ENCODE measurements around the gene TNIK.

TNIK gene

DNA sequence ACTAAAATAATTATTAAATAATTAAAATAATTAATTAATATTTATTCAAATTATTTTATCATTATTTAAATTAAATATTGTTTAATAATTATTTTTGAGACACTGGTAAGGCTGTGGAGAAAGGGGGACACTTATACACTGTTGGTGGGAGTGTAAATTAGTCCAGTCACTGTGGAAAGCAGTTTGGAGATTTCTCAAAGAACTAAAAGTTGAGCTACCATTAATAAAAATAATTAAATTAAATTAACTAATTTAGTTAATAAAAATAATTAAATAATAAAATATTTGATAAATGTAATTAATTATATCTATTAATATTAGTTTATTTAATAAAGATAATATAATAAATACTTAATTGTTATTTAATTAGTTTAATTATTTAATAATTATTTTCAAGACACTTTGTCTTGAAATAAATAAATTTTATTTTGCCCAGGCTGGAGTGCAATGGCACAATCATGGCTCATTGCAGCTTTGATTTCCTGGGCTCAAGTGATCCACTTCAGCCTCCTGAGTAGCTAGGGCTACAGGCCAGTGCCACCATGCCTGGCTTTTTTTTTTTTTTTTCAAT, 16.4 kb upstream of the TNIK start:
- DNase-seq (ENCODE audit: low spot score), result no peak
- in situ Hi-C loops (cut with MboI; ENCODE audit: low pct_unique_long_range_greater_than_20kb, low sequenced_read_pairs, unreplicated experiment), result no loop called here
- TF ChIP-seq, protein P1, sequence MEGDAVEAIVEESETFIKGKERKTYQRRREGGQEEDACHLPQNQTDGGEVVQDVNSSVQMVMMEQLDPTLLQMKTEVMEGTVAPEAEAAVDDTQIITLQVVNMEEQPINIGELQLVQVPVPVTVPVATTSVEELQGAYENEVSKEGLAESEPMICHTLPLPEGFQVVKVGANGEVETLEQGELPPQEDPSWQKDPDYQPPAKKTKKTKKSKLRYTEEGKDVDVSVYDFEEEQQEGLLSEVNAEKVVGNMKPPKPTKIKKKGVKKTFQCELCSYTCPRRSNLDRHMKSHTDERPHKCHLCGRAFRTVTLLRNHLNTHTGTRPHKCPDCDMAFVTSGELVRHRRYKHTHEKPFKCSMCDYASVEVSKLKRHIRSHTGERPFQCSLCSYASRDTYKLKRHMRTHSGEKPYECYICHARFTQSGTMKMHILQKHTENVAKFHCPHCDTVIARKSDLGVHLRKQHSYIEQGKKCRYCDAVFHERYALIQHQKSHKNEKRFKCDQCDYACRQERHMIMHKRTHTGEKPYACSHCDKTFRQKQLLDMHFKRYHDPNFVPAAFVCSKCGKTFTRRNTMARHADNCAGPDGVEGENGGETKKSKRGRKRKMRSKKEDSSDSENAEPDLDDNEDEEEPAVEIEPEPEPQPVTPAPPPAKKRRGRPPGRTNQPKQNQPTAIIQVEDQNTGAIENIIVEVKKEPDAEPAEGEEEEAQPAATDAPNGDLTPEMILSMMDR (IDR thresholded peaks at IDR 0.05; ENCODE audit: extremely low read depth, insufficient read depth, missing control alignments), result no peak

- in situ Hi-C loops (cut with MboI; ENCODE audit: low pct_unique_long_range_greater_than_20kb, low sequenced_read_pairs, unreplicated experiment), result no loop called here
- DNase-seq (ENCODE audit: low spot score), result no peak
- TF ChIP-seq, protein P1 (IDR thresholded peaks at IDR 0.05; ENCODE audit: extremely low read depth, insufficient read depth, missing control alignments), result no peak
Observed at GRCh38 chr3:171472552-171472951, 12.3 kb upstream of the TNIK start.

GRCh38 chr3:171470714-171471227, 10.6 kb upstream of the TNIK start:
- in situ Hi-C loops (cut with MboI; ENCODE audit: low pct_unique_long_range_greater_than_20kb, low sequenced_read_pairs, unreplicated experiment), result no loop called here
- TF ChIP-seq, protein P1 (IDR thresholded peaks at IDR 0.05; ENCODE audit: extremely low read depth, insufficient read depth, missing control alignments), result no peak
- no peak for DNase-seq (ENCODE audit: low spot score)

- TF ChIP-seq, protein P1 (IDR thresholded peaks at IDR 0.05; ENCODE audit: extremely low read depth, insufficient read depth, missing control alignments), result no peak
- in situ Hi-C loops (cut with MboI; ENCODE audit: low pct_unique_long_range_greater_than_20kb, low sequenced_read_pairs, unreplicated experiment), result no loop called here
- DNase-seq (ENCODE audit: low spot score), result no peak
Observed at GRCh38 chr3:171469376-171469775, 9.2 kb upstream of the TNIK start.

- in situ Hi-C loops (cut with MboI; ENCODE audit: low pct_unique_long_range_greater_than_20kb, low sequenced_read_pairs, unreplicated experiment), result no loop called here
- no peak for DNase-seq (ENCODE audit: low spot score)
- TF ChIP-seq, protein P1 (IDR thresholded peaks at IDR 0.05; ENCODE audit: extremely low read depth, insufficient read depth, missing control alignments), result no peak
Observed at GRCh38 chr3:171468296-171468906, 8.2 kb upstream of the TNIK start.

DNA sequence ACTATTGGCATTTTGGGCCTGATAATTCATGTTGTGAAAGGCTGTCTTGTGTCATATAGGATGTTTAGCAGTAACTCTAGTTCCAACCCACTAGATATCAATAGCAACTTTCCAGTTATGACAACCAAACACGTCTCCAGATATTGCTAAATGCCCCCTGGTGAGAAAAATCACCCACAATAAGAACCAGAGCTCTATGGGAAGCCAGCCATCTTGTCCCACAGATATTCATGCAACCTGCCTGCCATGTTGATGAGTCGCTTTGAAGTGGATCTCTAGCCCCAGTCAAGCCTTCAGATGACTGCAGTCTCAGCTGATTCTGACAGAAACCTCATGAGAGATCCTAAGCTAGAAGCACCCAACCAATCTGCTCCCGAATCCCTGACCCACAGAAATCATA, 5.6 kb upstream of the TNIK start:
- in situ Hi-C loops (cut with MboI; ENCODE audit: low pct_unique_long_range_greater_than_20kb, low sequenced_read_pairs, unreplicated experiment), result no loop called here
- TF ChIP-seq, protein P1 (IDR thresholded peaks at IDR 0.05; ENCODE audit: extremely low read depth, insufficient read depth, missing control alignments), result no peak
- no peak for DNase-seq (ENCODE audit: low spot score)
